HG02943 (cell line): ENCODE results near the gene HVCN1.
"Not testable (repeated sequence)": the region's sequence is repeated elsewhere in the genome, so short reads cannot be mapped to it uniquely, and the experiment has no call there.

Source experiments
- ATAC-seq: cut with Tn5 transposase; IDR thresholded peaks from one replicate; pipeline ENCODE4 v1.9.1; 2021; ENCODE audit warnings: mild to moderate bottlenecking, low read depth, moderate library complexity; ENCODE audit not compliant: unreplicated experiment

The HVCN1 gene, protein sequence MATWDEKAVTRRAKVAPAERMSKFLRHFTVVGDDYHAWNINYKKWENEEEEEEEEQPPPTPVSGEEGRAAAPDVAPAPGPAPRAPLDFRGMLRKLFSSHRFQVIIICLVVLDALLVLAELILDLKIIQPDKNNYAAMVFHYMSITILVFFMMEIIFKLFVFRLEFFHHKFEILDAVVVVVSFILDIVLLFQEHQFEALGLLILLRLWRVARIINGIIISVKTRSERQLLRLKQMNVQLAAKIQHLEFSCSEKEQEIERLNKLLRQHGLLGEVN

DNA sequence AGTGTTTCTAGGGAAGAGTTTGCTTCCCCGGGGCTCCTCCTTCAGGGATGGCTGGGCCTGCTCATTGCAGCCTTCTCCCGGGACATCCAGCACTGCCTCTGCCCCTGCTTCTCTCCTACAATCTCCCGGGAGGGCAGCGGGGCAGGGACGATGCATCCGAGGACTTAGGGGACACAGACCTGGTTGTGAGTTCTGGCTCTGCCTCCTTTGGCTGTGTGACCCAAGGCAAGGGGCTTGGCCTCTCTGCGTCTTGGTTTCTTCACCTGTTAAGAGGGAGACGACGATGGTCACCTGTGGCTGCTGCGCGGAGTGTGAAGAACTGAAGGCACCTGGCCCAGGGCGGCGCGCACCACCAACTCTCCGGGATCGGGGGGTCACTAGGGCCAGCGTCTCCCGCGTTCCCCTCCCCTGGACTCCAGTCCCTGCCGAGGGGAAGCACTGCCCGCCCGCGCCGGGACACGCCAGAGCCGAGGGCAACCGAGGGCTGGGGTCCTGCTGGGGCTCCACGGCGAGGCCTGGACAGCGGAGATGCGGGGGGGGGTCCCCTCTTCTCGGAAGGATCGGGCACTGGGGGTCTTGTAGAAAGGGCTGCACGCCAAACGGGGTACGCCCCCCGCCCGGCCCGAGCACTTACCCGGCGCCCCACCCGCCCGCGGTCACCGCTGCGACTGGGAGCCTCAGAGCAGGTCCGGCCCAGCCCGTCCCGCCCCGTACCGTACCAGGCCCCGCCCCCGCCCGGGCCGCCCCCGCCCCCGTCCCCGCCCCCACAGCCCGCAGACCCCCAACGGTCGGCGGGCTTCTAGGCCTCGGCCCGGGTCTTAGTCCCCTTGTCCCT lies at the start of gene HVCN1:
HVCN1 (minus strand) TSS at position 670 of the 835 bp plus-strand sequence. CDS start 5,870 bp downstream, outside the sequence.
- ATAC-seq = peak; percentile 18

DNA sequence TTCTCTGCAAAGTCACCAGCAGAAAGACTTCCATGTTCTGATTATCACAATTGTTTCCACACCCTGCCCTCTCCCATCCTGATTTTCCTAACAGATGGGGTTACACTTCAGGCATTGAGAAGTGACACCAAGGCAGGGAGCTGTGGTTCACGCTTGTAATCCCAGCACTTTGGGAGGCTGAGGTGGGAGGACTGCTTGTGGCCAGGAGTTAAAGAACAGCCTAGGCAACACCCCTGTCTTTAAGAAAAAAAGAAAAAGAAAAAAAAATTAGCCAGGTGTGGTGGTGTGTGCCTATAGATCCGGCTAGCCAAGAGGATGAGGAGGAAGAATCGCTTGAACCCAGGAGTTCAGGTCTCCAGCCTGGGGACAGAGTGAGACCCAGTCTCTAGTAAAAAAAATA lies 48.6 kb upstream of the HVCN1 start:
- ATAC-seq = no peak

DNA sequence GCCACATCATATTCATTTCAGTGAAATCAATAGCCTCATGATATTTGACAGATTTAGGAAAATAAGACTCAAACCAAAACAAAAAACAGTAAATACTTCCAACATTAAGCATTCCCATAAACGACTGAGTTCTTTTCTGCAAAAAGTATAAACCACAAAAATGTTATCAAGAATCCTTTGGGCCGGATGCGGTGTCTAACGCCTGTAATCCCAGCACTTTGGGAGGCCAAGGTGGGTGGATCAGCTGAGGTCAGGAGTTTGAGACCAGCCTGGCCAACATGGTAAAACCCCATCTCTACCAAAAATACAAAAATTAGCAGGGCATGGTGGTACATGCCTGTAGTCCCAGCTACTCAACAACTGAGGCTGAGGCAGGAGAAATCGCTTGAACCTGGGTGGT lies 48.1 kb upstream of the HVCN1 start:
- not testable (repeated sequence) for ATAC-seq

DNA sequence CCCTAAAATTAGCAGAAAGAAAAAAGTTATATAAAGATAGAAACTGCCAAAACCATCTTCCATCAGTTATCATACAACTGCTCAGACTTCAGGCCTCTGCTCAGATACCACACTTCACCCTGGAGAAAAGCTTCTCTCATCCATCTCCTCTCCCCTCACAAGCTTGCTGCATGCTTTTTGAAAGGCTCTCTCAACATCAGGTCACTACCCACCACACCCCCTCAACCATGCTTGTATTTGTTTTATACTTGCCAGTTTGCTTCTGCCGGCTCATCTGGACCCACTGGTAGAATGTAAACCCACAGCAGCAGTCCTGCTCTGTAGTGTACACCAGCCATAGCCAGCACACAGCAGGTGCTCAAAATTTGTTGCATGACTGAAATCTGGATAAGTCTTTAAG lies 45.0 kb upstream of the HVCN1 start:
- ATAC-seq = no peak

GRCh38 chr12:110733089-110733715 lies 44.3 kb upstream of the HVCN1 start:
- ATAC-seq = no peak

- ATAC-seq = no peak
Observed at GRCh38 chr12:110732572-110732971, 43.7 kb upstream of the HVCN1 start.

DNA sequence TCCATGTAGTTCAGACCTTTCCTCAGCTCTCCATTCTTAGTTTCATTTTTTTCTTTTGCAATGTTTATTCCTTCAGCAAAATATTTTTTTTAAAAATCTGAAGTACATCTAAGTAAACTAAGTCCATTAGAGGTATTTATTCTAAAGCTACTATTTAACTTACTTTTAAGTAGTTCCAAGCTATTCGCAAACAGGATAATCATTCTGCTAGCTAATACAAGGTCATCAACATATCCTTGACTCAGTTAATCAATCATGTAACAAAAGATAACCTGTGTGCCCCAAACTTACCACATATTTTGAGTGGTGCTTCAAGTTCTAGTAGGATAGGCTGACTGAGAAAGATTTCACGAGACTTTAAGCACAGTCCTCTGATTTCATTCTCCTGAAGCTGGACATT lies 42.6 kb upstream of the HVCN1 start:
- ATAC-seq = no peak

DNA sequence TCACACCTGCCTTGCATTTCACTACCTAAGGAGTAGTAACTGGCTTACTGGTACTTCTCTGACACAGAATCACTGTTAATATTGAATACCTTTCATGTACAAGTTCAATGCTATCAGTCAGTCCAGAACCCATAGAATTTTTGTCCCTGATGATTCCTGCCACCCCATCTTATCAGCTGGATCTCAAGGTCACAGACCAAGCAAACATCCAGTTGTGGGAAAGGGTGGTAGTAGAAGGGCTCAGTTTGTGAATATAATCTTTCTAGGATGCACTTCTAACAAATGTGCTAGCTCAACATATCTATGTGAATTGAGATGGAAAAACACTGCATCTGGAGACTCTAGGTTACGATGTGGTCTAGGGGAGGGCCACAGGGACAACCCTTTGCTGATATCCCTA lies 39.7 kb upstream of the HVCN1 start:
- no peak for ATAC-seq

DNA sequence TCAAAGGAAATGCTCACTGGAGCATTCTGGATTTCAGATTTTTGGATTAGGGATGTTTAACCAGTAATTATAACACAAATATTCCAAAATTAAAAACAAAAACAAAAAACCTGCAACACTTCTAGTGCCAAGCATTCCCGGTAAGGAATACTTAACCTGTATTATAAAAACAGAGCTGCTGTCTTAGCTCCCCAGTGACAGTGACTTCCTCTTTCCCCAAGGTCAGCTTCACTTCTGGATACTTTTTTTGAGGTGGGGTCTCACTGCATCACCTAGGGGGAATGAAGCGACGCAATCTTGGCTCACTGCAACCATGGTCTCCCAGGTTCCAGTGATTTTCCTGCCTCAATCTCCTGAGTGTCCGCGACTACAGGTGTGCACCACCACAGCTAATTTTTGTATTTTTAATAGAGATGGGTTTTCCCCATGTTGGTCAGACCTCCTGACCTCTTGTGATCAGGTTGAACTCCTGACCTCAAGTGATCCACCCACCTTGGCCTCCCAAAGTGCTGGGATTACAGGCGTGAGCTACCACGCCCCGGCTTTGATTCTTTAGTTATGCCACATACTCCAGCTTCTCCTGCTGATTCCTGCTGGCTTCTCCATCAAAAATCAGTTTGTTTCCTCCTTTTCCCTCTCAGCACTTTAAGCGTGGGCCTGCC lies 37.9 kb upstream of the HVCN1 start:
- no peak for ATAC-seq

DNA sequence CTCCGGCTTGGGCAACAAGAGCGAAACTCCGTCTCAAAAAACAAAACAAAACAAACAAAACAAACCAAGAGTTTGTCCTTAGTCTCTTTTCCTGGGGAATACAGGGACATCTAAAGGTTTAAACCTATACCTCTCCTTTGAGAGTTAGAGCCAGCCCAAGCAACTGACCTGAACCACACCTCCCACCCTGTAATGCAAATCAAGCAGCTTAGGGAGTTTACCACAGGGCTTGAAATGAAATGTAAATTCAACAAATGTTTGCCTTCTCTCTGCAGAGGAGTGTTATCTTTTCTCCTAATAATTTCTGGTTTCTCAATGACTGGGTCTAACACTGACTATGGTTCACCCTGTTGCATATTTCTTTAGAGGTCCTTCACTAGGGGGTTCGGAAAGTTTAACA lies 37.1 kb upstream of the HVCN1 start:
- ATAC-seq = no peak

GRCh38 chr12:110725267-110725666 lies 36.4 kb upstream of the HVCN1 start:
- ATAC-seq = no peak

DNA sequence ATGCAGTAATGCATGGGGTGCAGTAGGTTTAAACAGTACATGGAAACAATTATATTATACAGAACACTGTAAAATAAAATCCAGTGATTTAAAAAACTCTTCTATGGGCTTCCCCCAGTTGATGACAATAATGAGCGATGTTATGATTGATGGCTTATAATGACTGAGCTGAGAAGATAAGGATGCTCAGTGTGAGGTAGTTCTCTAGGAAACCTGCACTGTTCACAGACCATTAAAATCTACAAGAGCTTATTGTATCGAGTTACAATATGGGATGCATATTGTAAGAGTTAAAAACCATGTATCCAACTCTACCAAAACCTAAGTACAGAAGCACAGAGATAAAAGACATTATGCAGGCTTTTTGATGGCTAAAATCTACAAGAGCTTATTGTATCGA lies 34.0 kb upstream of the HVCN1 start:
- ATAC-seq = not testable (repeated sequence)

DNA sequence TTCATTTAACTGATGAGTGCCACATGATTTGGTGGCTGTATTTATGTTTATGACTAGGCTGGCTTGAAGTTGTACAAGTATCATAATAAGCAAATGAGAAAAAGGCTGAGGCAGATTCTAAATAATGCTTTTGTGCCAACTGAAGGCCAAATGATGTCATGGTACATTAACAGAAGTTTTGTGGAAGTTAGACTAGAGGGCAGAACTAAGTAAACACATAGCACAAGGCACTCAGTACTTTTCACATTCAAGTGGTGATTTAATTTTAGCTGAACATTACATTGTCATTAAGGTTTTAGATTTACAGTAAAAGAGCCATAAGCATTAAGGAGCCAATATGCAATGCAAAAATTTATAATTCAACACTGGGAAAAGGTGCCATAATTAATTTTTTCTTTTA lies 32.7 kb upstream of the HVCN1 start:
- no peak for ATAC-seq

DNA sequence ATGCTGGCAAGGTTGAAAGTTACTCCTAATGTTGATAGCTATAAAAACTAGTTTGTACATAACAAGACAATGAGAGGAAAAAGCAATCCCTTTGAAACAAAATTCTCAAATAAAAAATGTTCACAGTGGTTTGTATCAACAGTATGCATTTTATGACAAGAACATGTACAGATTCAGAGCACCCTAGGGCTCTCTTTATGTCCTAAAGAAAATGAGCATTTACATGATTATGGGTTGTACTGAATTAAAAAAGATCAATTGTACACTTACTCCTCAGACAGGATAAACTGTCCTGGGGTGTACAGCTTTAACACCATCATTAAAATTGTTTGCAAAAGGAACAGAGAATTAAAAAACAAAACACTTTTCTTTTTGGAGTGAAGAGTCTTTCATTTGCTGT lies 31.6 kb upstream of the HVCN1 start:
- no peak for ATAC-seq

DNA sequence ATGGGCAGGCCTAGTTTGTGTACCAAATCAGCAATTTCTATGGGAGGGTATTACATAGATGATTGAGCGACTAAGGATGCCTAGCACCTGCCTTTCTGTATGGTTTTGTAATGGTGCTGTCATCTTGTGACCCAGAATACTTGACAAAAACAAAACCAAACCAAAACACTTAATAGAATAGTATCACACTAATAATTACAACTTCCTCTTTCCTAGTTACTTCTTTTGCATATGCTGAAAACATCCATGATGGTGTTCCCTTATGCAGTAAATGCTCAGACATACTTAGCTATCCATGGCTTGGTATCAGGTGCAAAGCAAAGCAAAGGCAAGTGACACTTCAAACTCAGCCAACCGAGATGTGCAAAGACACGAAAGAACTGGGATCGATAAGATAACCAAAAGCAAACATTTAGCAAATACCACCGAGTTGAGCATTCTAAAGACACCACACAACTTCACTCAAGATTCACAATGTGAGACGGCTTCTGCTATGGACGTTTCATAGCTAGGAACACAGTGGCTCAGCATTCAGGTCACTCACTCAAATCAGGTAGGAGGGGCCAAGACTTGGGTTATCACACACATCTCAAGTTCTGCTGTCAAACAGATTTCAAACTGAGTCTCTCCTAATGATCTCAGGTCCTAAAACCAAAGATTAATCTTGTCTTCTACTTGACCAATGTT lies 29.4 kb upstream of the HVCN1 start:
- no peak for ATAC-seq

DNA sequence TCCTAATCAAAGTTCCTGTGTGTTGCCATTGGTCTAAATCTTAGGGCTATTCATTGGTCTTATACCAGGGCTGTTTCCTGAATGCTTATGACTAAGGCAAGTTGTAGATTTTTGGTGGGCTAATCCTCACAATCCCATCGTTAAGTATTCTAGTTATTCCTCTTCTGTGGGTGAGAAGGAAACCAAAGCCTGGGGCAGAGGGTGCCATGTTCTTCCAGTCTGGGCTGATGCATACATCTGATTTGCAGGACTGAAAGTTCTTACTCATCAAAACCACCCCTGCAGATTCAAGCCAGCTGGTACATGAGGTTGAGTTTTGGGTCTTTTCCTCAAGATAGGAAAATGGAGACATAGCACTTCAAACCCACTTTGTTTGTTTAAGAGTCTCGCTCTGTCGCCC lies 28.1 kb upstream of the HVCN1 start:
- ATAC-seq = no peak

DNA sequence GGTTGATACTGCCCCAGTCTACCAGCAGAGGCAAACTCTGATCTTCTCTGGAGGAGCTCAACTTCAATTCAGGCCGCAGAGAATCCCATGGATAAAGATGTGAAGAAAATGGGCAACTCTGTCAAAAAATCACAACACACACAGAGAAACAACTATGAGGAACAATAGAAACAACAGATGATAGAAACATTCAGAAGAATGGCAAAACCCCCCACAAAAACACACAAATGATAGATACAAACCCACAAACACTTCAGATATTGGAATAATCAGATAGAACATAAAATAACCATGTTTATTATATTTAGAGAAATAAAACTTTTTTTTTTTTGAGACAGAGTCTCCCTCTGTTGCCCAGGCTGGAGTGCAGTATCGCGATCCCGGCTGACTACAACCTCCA lies 20.0 kb upstream of the HVCN1 start:
- ATAC-seq = no peak

GRCh38 chr12:110705309-110705708 lies 16.4 kb upstream of the HVCN1 start:
- no peak for ATAC-seq

GRCh38 chr12:110704750-110705149 lies 15.8 kb upstream of the HVCN1 start:
- ATAC-seq = no peak

- ATAC-seq = no peak
Observed at GRCh38 chr12:110704231-110704630, 15.3 kb upstream of the HVCN1 start.
